Measurements from ENCODE around the gene ALG6.

The ALG6 gene

DNA sequence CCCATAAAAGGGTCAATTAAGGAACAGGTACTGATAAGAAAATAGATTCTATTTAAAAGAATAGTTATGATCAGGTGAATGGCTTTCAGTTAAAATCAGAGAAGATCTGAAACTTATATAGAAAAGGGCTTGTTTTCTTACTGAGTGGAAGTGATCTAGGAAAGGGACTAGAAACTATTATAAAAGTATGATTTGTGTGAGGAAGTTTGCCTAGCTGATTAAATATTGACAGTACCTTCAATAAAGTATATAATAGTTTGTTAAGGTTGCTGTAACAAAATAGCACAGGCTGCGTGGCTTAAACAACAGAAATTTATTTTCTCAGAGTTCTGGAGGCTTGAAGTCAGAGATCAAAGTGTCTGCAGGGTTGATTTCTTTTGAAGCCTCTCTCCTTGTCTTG is 5.4 kb upstream of the ALG6 start:
- peaks cover 20% of the 10 kb centered on the region for H3K27me3 Mint-ChIP-seq
- H3K4me1 Mint-ChIP-seq (ENCODE audit: low read depth), result peaks cover 7% of the 10 kb centered on the region
- no peak overlapping the region for H3K4me3 Mint-ChIP-seq
- H3K9me3 Mint-ChIP-seq, result no peaks in the 10 kb centered on the region
- H3K36me3 Mint-ChIP-seq (ENCODE audit: low read depth), result no peaks in the 10 kb centered on the region
- no peak overlapping the region for H3K27ac Mint-ChIP-seq
- no peak for DNase-seq

DNA sequence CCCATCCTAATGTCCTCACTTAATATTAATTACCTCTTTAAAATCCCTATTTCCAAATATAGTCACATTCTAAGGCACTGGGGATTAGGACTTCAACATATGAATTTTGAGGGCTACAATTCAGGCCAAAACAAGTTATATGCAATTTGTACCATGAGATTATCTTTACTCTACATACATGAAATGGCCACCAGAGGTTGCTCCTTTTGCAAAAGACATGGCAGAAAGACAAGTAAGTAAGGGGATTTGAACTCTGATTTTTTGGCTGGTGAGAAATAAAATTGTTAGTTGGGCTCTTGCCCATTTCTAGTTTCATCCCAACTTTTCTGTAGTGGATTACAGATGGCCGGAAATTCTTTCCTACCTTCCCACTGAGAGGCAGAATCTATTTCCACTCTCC is 4.8 kb upstream of the ALG6 start:
- Mint-ChIP-seq H3K9me3 (no peaks in the 10 kb centered on the region), H3K27ac (no peak overlapping the region), H3K4me3 (no peak overlapping the region), H3K27me3 (peaks cover 20% of the 10 kb centered on the region), H3K4me1 (ENCODE audit: low read depth) (peaks cover 9% of the 10 kb centered on the region), H3K36me3 (ENCODE audit: low read depth) (no peaks in the 10 kb centered on the region)
- no peak for DNase-seq

DNA sequence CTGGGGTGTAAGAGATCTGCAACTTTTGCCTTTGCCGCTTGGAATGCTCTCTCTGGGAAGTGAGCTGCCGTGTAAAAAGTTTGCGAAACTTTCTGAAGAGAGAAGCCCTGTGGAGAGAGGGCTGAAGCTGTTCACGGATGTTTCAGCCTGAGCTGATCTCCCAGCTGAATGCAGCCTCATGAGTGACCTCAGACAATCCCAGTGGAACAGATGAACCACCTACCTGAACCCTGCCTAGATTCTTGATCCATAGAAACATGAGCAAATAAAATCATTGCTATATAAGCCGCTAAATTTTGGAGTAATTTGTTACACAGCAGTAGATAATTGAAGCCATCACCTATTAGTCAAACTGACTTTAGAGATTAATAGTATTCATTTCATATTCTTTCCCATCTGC is 4.4 kb upstream of the ALG6 start:
- no peak overlapping the region for H3K27ac Mint-ChIP-seq
- no peak overlapping the region for H3K4me3 Mint-ChIP-seq
- H3K36me3 Mint-ChIP-seq (ENCODE audit: low read depth), result peaks cover 4% of the 10 kb centered on the region
- H3K4me1 Mint-ChIP-seq (ENCODE audit: low read depth), result peaks cover 11% of the 10 kb centered on the region
- peaks cover 20% of the 10 kb centered on the region for H3K27me3 Mint-ChIP-seq
- no peak for DNase-seq
- no peaks in the 10 kb centered on the region for H3K9me3 Mint-ChIP-seq

DNA sequence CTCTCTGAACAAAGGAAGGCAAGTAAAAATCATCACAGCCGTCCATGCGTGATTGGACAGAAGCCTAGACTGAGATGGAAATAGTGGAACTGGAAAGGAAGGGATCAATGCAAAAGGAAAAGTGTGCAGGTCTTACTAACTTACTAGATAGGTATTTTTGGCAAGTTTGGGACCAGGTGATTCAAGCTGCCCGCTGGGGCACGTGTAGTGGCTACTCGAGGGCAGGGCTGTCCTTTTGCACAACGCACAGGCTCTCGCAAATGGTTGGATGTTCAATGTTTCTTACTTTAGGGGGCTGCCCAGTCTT is 566 bp upstream of the ALG6 start:
- H3K27ac Mint-ChIP-seq, result peak overlapping the region; percentile 81
- peaks cover 24% of the 10 kb centered on the region for H3K36me3 Mint-ChIP-seq (ENCODE audit: low read depth)
- H3K4me1 Mint-ChIP-seq (ENCODE audit: low read depth), result peaks cover 24% of the 10 kb centered on the region
- no peaks in the 10 kb centered on the region for H3K9me3 Mint-ChIP-seq
- DNase-seq, result no peak
- peak overlapping the region; percentile 76 for H3K4me3 Mint-ChIP-seq
- H3K27me3 Mint-ChIP-seq, result peaks cover 10% of the 10 kb centered on the region

DNA sequence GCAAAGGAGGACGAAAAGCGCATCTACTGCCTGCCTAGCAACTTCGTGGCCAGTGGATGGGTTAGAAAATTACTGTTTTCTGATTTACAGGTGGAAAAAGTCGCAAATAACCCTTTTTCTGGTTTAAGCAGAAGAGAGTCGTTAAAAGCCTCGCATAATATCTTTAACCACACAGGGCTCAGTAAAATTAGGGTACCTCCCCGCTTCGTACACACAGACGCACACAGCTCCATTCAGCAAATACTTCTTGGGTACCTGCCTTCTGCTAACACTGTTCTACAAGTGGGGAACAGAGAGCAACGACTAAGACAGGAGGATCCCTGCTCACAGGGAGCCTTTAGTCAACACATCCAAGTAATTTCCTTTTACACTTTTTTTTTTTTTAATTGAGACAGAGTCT is 704 bp downstream of the ALG6 start:
- H3K4me3 Mint-ChIP-seq, result peak overlapping the region; percentile 98
- H3K27ac Mint-ChIP-seq, result peak overlapping the region; percentile 94
- H3K27me3 Mint-ChIP-seq, result peaks cover under 1% of the 10 kb centered on the region
- H3K36me3 Mint-ChIP-seq (ENCODE audit: low read depth), result peaks cover 33% of the 10 kb centered on the region
- peaks cover 24% of the 10 kb centered on the region for H3K4me1 Mint-ChIP-seq (ENCODE audit: low read depth)
- no peaks in the 10 kb centered on the region for H3K9me3 Mint-ChIP-seq
- DNase-seq, result no peak

DNA sequence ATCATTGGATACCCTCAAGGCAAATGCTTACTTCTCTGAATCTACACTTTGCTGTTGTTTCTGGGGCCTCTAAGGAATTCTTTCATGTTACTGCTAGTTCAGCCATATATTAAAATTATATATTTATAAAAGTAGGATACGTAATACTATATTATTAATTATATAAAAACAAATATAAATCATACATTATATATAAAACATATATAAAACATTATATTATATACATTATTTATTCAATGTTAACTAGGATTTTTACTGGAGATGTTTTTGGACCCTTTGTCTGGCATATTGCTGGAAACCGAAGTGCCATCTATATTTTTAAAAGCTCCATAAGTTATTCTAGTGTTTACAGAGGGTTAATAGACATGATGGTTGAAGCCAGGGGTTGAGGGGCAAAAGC is 12.2 kb downstream of the ALG6 start:
- no peak for DNase-seq
- H3K9me3 Mint-ChIP-seq, result no peaks in the 10 kb centered on the region
- H3K36me3 Mint-ChIP-seq (ENCODE audit: low read depth), result peaks cover 70% of the 10 kb centered on the region
- H3K4me3 Mint-ChIP-seq, result no peak overlapping the region
- H3K27ac Mint-ChIP-seq, result no peak overlapping the region
- no peaks in the 10 kb centered on the region for H3K27me3 Mint-ChIP-seq
- peaks cover 40% of the 10 kb centered on the region for H3K4me1 Mint-ChIP-seq (ENCODE audit: low read depth)

DNA sequence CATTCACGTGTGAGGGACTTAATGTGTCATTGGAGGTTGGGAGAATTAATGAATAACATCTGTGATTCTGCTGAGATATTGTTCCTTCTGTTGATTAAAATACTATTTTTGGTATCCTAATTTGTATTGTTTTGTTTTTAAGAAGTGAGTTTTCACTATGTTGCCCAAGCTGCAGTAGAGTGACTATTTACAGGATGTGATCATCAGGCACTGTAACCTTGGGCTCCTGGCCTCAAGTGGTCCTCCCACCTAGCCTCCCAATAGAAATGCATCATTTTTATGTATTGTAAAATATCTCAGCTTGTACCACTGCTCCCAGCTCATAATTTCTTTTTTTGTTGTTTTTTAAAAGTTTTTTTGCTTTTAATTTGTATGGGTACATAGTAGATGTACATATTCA is 14.3 kb downstream of the ALG6 start:
- Mint-ChIP-seq H3K36me3 (ENCODE audit: low read depth) (peaks cover 59% of the 10 kb centered on the region), H3K9me3 (no peaks in the 10 kb centered on the region), H3K4me3 (no peak overlapping the region), H3K27me3 (no peaks in the 10 kb centered on the region), H3K4me1 (ENCODE audit: low read depth) (peaks cover 43% of the 10 kb centered on the region), H3K27ac (no peak overlapping the region)
- DNase-seq, result no peak

DNA sequence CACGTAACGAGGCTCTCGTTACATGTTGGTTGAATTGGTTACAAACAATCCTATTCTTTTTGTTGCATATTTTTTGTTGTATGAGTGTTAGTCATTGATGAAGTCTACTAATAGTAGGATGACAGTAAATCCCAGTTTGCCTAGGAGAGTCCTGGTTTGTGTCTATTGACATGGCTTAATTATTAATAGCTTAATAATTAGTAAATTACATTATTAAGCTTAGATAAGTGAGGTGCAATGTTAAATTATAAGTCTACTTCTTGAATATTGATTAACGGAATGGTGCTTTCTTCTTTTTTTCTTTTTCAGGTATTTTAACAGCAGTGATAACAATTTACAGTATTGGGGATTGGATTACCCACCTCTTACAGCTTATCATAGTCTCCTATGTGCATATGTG is 34.5 kb downstream of the ALG6 start:
- Mint-ChIP-seq H3K36me3 (ENCODE audit: low read depth) (peaks cover 76% of the 10 kb centered on the region), H3K4me3 (no peak overlapping the region), H3K27ac (no peak overlapping the region), H3K4me1 (ENCODE audit: low read depth) (peaks cover 4% of the 10 kb centered on the region), H3K9me3 (no peaks in the 10 kb centered on the region), H3K27me3 (no peaks in the 10 kb centered on the region)
- DNase-seq, result no peak

DNA sequence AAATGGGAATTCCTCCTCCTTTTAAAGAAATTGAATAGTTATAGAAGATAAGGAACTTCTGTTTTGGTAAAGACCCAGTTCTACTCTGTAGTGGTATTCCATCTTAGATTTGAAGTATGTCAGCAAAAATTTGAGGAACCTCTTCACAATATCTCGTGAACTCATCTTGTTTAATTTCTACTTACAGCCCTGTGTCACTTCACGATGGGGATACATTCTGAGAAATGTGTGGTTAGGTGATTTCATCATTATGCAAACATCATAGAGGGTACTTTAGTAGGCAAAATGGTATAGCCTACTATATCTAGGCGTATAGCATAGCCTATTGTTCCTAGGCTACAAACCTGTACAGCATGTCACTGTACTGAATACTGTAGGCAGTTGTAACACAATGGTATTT is 36.0 kb downstream of the ALG6 start:
- Mint-ChIP-seq H3K4me1 (ENCODE audit: low read depth) (peaks cover 4% of the 10 kb centered on the region), H3K9me3 (no peaks in the 10 kb centered on the region), H3K36me3 (ENCODE audit: low read depth) (peaks cover 77% of the 10 kb centered on the region), H3K27ac (no peak overlapping the region), H3K4me3 (no peak overlapping the region), H3K27me3 (no peaks in the 10 kb centered on the region)
- no peak for DNase-seq

DNA sequence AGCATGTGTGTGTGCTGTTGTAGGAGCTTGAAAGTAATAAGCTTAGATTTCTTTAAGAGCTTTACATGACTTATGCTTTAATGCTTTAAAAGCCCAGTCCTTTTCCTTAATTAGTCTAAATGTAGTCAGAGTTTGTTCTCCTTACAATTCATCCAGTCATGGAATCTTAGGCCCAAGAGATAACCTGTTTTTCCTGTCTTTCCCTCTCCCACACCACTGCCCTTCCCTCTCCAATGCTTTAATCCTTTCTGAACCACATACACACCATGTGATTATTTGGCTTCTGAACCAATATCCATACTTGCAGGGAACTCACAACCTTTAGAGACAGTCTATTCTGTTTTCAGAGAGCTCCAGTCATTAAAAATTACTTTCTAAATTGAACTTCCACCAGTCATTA is 37.6 kb downstream of the ALG6 start:
- peaks cover 4% of the 10 kb centered on the region for H3K4me1 Mint-ChIP-seq (ENCODE audit: low read depth)
- H3K4me3 Mint-ChIP-seq, result no peak overlapping the region
- no peaks in the 10 kb centered on the region for H3K27me3 Mint-ChIP-seq
- no peak overlapping the region for H3K27ac Mint-ChIP-seq
- DNase-seq, result no peak
- H3K9me3 Mint-ChIP-seq, result no peaks in the 10 kb centered on the region
- peaks cover 75% of the 10 kb centered on the region for H3K36me3 Mint-ChIP-seq (ENCODE audit: low read depth)

DNA sequence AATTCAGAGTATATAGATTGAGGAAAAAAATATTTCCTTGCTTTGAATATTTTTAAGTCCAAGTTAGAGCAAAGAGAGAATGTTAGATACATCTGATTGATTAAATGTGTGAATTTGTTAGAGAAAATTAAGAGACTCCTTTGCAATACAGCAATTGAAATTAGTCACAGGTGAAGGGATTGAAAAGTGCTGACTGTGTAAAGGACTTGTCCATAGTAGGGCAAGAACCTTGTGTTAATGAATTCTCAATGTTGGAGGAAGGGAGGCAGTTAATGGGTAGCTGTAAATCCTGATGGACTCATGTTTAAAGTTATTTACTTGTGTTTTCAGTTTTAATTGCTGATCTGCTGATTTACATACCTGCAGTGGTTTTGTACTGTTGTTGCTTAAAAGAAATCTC is 38.6 kb downstream of the ALG6 start:
- Mint-ChIP-seq H3K4me1 (ENCODE audit: low read depth) (peaks cover 4% of the 10 kb centered on the region), H3K27me3 (no peaks in the 10 kb centered on the region), H3K4me3 (no peak overlapping the region), H3K36me3 (ENCODE audit: low read depth) (peaks cover 71% of the 10 kb centered on the region), H3K27ac (no peak overlapping the region), H3K9me3 (no peaks in the 10 kb centered on the region)
- no peak for DNase-seq

DNA sequence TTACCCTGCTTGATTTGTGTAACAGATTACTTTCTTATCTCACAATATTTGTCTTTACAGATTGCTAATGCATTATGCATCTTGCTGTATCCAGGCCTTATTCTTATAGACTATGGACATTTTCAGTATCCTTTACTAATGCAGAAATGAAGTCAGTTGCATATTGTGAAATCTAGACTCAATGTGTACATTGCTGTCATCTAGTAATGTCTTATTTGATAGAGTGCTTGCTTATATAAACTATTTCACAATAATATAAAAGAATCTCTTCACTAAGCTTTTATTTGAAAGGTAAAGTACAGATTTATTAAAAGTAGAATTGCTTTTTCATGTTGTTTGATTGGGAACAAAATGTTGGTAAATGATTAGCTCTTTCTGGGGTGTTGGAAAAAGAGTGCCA is 39.6 kb downstream of the ALG6 start:
- DNase-seq, result no peak
- peaks cover 74% of the 10 kb centered on the region for H3K36me3 Mint-ChIP-seq (ENCODE audit: low read depth)
- H3K9me3 Mint-ChIP-seq, result no peaks in the 10 kb centered on the region

DNA sequence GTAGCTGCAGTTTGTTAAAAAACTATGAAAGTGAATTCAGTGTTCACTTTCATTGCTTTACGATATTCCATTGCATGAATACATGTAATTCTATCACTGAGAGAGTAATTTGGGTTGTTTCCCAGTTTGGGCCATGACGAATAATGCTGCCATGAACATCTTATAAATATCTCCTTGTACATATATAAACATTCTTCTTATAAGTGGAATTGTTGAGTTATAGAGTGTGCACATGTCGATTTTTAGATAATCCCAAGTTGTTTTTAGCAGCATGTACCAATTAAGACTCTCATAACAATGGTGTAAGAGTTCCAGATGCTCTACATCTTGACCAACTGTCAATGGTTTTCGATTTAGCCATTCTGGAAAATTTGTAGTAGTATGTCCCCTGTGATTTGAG is 40.9 kb downstream of the ALG6 start:
- no peak for DNase-seq
- Mint-ChIP-seq H3K9me3 (no peaks in the 10 kb centered on the region), H3K27ac (no peak overlapping the region), H3K4me3 (no peak overlapping the region), H3K36me3 (ENCODE audit: low read depth) (peaks cover 79% of the 10 kb centered on the region), H3K27me3 (no peaks in the 10 kb centered on the region), H3K4me1 (ENCODE audit: low read depth) (peaks cover 2% of the 10 kb centered on the region)

More for the DNA sequence above, 39.6 kb downstream of the ALG6 start:
- Mint-ChIP-seq H3K4me1 (ENCODE audit: low read depth) (peaks cover 4% of the 10 kb centered on the region), H3K27ac (no peak overlapping the region), H3K4me3 (no peak overlapping the region), H3K27me3 (no peaks in the 10 kb centered on the region)

DNA sequence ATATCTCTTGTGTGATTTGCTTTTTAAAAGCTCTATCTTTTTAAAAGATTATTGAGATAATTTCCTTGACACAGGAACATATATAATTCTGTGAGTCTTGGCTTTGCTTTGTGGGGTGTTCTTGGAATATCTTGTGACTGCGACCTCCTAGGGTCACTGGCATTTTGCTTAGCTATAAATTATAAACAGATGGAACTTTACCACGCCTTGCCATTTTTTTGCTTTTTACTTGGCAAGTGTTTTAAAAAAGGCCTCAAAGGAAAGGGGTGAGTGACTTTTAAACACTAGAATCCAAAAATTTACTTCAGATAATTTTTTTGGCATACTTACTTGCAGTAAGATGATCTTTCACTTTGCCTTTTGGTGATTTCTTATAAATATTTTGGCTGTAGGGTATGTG is 43.6 kb downstream of the ALG6 start:
- Mint-ChIP-seq H3K4me1 (ENCODE audit: low read depth) (no peaks in the 10 kb centered on the region), H3K27me3 (no peaks in the 10 kb centered on the region), H3K27ac (no peak overlapping the region), H3K9me3 (no peaks in the 10 kb centered on the region), H3K36me3 (ENCODE audit: low read depth) (peaks cover 74% of the 10 kb centered on the region), H3K4me3 (no peak overlapping the region)
- no peak for DNase-seq

DNA sequence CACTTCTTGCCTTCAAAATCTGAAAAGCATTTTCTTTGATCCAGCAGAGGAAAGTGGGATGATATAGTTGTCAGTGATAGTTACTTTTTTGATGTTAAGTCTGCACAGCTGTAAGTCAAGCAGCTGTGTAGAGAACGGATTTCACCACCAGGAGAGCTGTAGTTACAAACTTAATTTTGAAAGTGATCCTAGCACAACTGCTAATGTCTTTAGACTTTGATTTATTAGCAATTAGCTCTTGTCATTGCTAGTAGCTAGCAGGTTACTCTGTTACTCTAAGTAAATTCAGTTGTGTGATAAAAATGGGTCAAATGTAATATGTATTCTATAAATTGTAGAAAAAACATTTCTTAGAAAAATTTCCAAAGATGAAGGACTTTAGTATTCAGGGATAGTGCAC is 46.0 kb downstream of the ALG6 start:
- Mint-ChIP-seq H3K27me3 (no peaks in the 10 kb centered on the region), H3K27ac (no peak overlapping the region), H3K36me3 (ENCODE audit: low read depth) (peaks cover 74% of the 10 kb centered on the region), H3K4me1 (ENCODE audit: low read depth) (no peaks in the 10 kb centered on the region), H3K9me3 (no peaks in the 10 kb centered on the region), H3K4me3 (no peak overlapping the region)
- DNase-seq, result no peak

DNA sequence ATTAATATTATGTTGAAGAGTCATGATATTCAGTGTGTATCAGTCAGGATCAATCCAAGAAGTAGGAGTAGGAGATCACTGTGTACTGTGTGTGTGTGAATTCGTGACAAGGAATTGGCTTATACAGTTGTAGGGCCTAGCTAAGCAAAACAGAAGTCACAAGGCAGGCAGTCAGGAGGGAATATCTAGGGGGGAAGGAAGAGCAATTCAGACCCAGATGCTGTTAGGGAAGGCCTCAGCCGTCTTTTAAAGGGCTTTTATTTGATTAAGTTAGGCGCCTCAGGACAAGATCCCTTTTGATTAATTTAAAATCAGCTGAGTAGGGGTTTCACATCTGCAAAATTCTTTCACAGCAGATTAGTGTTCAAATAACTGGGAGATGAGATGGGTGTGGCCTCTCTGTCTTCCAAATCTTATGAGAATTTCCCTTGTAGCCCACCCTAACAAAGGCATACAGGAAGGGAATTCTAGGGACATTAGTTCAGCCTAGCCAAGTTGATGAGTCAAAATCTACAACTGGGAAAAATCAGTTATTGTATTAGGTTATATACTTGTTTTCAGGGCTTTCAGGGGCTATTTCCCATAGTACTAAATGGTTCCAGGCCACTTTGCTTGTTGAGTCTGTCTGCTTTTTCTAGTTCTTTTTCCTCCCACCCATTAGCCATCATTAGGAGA is 47.4 kb downstream of the ALG6 start:
- Mint-ChIP-seq H3K4me3 (no peak overlapping the region), H3K4me1 (ENCODE audit: low read depth) (no peaks in the 10 kb centered on the region), H3K36me3 (ENCODE audit: low read depth) (peaks cover 73% of the 10 kb centered on the region), H3K27ac (no peak overlapping the region), H3K9me3 (no peaks in the 10 kb centered on the region), H3K27me3 (no peaks in the 10 kb centered on the region)
- DNase-seq, result no peak
